HUES48 (cell line): Measurements from ENCODE around the gene CELA3A.
"Not testable (repeated sequence)": the region's sequence is repeated elsewhere in the genome, so short reads cannot be mapped to it uniquely, and the experiment has no call there.

Source experiments
- H3K27ac ChIP-seq: one replicate; pipeline ENCODE4 v1.7.0; 2013; ENCODE audit warnings: low read depth, low read length, inconsistent platforms
- H3K27me3 ChIP-seq: 2 replicates; pipeline ENCODE4 v1.6.1; 2013; ENCODE audit warnings: mild to moderate bottlenecking, low read length; ENCODE audit not compliant: control insufficient read depth, insufficient read depth
- H3K36me3 ChIP-seq: 2 replicates; pipeline ENCODE4 v1.6.1; 2013; ENCODE audit warnings: low read length; ENCODE audit not compliant: control insufficient read depth, insufficient read depth
- H3K4me1 ChIP-seq: 2 replicates; pipeline ENCODE4 v1.6.1; 2013; ENCODE audit warnings: mild to moderate bottlenecking, low read length; ENCODE audit not compliant: control insufficient read depth, insufficient read depth
- H3K4me3 ChIP-seq: 2 replicates; pipeline ENCODE4 v1.5.1; 2013; ENCODE audit warnings: mild to moderate bottlenecking, low read depth, low read length
- H3K9ac ChIP-seq: 2 replicates; pipeline ENCODE4 v1.6.1; 2013; ENCODE audit warnings: mild to moderate bottlenecking, low read depth, low read length, moderate library complexity
- H3K9me3 ChIP-seq: 2 replicates; pipeline ENCODE4 v1.6.1; 2013; ENCODE audit warnings: low read length; ENCODE audit not compliant: control insufficient read depth, insufficient read depth

The CELA3A gene

DNA sequence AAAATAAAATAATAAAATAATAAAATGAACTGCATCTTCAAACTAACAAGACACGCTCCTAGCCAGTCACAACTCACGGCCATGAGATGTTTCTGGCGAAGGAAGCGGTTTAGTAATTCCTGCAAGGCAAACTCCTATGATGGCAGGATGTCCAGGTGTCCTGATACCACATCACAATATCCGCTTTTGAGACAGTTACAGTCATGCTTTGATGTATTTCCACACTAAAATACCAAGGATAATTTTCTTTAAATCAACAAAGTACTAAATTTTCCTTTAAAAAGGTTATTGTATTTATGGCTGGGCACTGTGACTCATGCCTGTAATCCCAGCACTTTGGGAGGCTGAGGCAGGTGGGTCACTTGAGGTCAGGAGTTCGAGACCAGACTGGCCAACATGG is 34.2 kb upstream of the CELA3A start:
- H3K27me3 ChIP-seq, H3K4me3 ChIP-seq, H3K9me3 ChIP-seq, H3K9ac ChIP-seq, H3K4me1 ChIP-seq, H3K27ac ChIP-seq, H3K36me3 ChIP-seq: not testable (repeated sequence)

DNA sequence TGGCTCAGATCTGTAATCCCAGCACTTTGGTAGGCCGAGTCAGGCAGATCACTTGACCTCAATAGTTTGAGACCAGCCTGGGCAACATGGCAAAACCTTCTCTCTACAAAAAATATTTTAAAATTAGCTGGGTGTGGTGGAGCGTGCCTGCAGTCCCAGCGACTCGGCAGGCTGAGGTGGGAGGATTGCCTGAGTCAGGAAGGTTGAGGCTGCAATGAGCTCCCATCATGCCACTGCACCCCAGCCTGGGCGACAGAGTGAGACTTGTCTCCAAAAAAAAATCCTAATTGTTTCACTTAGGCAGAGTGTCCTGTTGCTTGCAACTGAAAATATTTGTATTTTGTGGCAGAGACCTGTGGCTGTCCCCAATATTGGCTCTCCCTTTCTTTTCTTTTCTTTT is 32.4 kb upstream of the CELA3A start:
- H3K27ac ChIP-seq, H3K4me3 ChIP-seq, H3K27me3 ChIP-seq, H3K9me3 ChIP-seq, H3K9ac ChIP-seq, H3K4me1 ChIP-seq, H3K36me3 ChIP-seq: not testable (repeated sequence)

- H3K9ac ChIP-seq, H3K27ac ChIP-seq, H3K4me1 ChIP-seq, H3K9me3 ChIP-seq, H3K27me3 ChIP-seq, H3K4me3 ChIP-seq, H3K36me3 ChIP-seq: not testable (repeated sequence)
These were observed 30.9 kb upstream of the CELA3A start for GRCh38 chr1:21970523-21970922.

DNA sequence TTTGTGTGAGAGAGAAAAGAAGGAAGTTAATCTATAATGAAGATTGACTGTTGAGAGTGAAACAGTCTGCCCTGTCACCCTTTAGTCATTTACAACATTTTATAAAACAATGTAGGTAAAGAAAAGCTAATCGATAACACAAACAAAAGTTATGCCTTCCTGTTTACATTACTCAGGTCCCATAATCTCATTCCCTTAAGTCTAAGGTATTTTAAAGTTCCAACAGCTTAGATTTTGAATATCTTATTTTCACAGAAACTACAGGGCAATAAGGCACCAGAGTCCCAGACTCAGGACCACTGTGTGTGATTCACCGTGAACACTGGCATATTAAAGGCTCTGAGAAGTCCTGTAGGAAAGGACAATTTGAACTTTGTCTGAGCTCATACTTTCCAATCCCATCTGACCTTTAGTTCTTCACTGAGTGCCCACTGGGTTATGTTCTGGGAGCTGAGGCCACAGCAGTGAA is 28.4 kb upstream of the CELA3A start:
- H3K4me3 ChIP-seq, H3K4me1 ChIP-seq, H3K36me3 ChIP-seq, H3K9ac ChIP-seq, H3K9me3 ChIP-seq, H3K27me3 ChIP-seq: not testable (repeated sequence)
- peak overlapping the region; percentile 58 for H3K27ac ChIP-seq

GRCh38 chr1:21973948-21974347 is 27.5 kb upstream of the CELA3A start:
- H3K9ac ChIP-seq, H3K4me3 ChIP-seq, H3K27ac ChIP-seq, H3K9me3 ChIP-seq, H3K36me3 ChIP-seq, H3K4me1 ChIP-seq, H3K27me3 ChIP-seq: not testable (repeated sequence)

DNA sequence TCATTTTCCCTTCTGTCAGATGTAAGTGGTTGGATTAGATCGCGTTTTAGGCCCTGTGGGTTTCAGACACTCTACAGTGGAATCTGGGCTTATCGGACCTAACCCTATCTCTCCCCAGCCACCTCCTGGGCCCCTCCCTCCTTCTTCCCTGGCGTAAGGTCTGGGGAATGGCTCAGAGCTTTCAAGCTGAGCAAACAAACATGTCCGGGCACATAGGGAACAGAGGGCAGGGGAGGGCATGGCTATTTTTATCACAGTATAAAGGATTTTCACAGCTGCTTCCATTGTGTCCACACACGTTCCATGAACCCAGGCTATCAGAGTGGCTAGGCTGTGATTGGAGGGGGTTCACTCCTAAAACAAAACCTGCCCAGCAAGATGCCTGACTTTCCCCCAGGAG is 26.8 kb upstream of the CELA3A start:
- H3K27ac ChIP-seq, H3K9me3 ChIP-seq, H3K4me1 ChIP-seq, H3K36me3 ChIP-seq, H3K27me3 ChIP-seq, H3K9ac ChIP-seq, H3K4me3 ChIP-seq: not testable (repeated sequence)

GRCh38 chr1:21975296-21975695 is 26.2 kb upstream of the CELA3A start:
- not testable (repeated sequence) for H3K9ac ChIP-seq, H3K4me1 ChIP-seq, H3K27me3 ChIP-seq, H3K27ac ChIP-seq, H3K9me3 ChIP-seq, H3K36me3 ChIP-seq, H3K4me3 ChIP-seq

- not testable (repeated sequence) for H3K4me3 ChIP-seq, H3K9me3 ChIP-seq, H3K27ac ChIP-seq, H3K4me1 ChIP-seq, H3K27me3 ChIP-seq, H3K9ac ChIP-seq, H3K36me3 ChIP-seq
These were observed 24.7 kb upstream of the CELA3A start, which contains the start of gene CELA3B for GRCh38 chr1:21976703-21977239. Gene CELA3B (plus strand): TSS chr1:21977022. CDS start chr1:21977040, 18 bp downstream.

GRCh38 chr1:21978209-21978608 is 23.2 kb upstream of the CELA3A start:
- not testable (repeated sequence) for H3K9me3 ChIP-seq, H3K4me3 ChIP-seq, H3K9ac ChIP-seq, H3K36me3 ChIP-seq, H3K27ac ChIP-seq, H3K4me1 ChIP-seq, H3K27me3 ChIP-seq

DNA sequence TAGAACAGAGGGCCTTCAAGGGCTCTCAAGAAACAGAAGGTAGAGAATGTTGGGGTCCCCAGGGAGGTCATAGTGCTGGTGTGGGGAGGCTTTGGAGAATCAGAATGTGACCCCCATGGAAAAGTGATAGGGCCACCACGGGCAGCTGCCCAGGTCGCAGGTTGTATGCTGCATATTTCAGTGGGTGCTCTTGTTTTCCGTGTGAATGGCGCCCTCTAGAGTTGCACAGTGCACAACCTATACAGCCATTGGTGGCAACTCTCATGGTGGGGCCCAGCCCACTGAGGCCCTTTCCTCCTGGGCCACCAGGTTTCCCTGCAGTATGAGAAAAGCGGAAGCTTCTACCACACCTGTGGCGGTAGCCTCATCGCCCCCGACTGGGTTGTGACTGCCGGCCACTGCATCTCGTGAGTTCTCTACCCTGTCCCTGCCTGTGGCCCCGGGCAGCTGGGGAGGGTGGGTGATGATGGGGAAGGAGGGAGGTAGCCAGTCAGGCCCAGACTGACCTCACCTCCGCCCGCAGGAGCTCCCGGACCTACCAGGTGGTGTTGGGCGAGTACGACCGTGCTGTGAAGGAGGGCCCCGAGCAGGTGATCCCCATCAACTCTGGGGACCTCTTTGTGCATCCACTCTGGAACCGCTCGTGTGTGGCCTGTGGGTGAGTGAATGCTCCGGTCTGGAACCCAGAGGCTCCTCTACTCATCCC is 20.8 kb upstream of the CELA3A start:
- H3K4me1 ChIP-seq, H3K27ac ChIP-seq, H3K9me3 ChIP-seq, H3K36me3 ChIP-seq, H3K27me3 ChIP-seq, H3K9ac ChIP-seq, H3K4me3 ChIP-seq: not testable (repeated sequence)

DNA sequence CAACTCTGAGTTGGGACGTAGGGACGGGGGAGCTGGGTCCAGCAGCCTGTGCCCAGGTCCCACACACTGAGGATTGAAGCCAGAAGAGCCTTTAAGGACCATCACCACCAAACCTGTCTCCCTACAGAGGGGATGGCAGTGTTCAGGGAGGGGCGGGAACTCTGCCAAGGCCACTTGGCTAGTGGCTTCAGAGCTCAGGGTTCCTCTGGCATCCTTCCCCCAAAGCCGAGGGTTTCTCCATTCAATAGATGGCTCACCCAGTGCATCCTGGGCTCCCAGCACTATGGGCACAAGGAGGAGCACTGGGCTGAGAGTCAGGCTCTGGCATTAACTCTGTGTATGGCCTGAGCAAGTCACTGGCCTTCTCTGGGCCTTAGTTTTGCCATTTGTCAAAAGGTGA is 20.2 kb upstream of the CELA3A start:
- H3K27me3 ChIP-seq, H3K4me3 ChIP-seq, H3K27ac ChIP-seq, H3K36me3 ChIP-seq, H3K4me1 ChIP-seq, H3K9me3 ChIP-seq, H3K9ac ChIP-seq: not testable (repeated sequence)

- H3K9me3 ChIP-seq, H3K27ac ChIP-seq, H3K4me1 ChIP-seq, H3K9ac ChIP-seq, H3K36me3 ChIP-seq, H3K27me3 ChIP-seq, H3K4me3 ChIP-seq: not testable (repeated sequence)
These were observed 19.3 kb upstream of the CELA3A start for GRCh38 chr1:21982122-21982521.
